ENCODE measurements around the gene PEPD. TPM values are rescaled to one million over a fixed set of nuclear protein-coding genes. Genes with fewer than 3 reads are reported as not detected.

Gene PEPD
- total RNA-seq, 4 donors from 2014 or later: 92.6 to 323 (median 218) TPM

GRCh38 chr19:33518541-33518940 is 3.0 kb downstream of the PEPD start:
- no peak overlapping the region for H3K4me3 ChIP-seq
- no peaks in the 10 kb centered on the region for H3K27me3 ChIP-seq
- in situ Hi-C loops (cut with MboI; ENCODE audit: low pct_ligation_motif_present in 1 of 4, low pct_unique_long_range_greater_than_20kb in 1 of 4, low sequenced_read_pairs in 3 of 4) (no loop called here), intact Hi-C loops (cut with DNase I; ENCODE audit: low total_unique reads) (no loop called here)
- H3K9me3 ChIP-seq: no peaks in the 10 kb centered on the region
- no peak for DNase-seq
- no peaks in the 10 kb centered on the region for H3K36me3 ChIP-seq
- WGBS, 2 donors (ENCODE audit: low coverage in 1 of 2): 75% methylated on average over 4 to 5 of the region's 5 CpGs
- H3K27ac ChIP-seq: no peak overlapping the region
- no peak for TF ChIP-seq CTCF (IDR thresholded peaks at IDR 0.05)
- TF ChIP-seq EP300 (IDR thresholded peaks at IDR 0.05; ENCODE audit: low read depth): no peak
- no peak for TF ChIP-seq POLR2AphosphoS5 (IDR thresholded peaks at IDR 0.05)
- TF ChIP-seq POLR2A (IDR thresholded peaks at IDR 0.05): no peak
- H3K4me1 ChIP-seq: peaks cover 11 to 19% (median 13%) of the 10 kb centered on the region in 4 donors

DNA sequence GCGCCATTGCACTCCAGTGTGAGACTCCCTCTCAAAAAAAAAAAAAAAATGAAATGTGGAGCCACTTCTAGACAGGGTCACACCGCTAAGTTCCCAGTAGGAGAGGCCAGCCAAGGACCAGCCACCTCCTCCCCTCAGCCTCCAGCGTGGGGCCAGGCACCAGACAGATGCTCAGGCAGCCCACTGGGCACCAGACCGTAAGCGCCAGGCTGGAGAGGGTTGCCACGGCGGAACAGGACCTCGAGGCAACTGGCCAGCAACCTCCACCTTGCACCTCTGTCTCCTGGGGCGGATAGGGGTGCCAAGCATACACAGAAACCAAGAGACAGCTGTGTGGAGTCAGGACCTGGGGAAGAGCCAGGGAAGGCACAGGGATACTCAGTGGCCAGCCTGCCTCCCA is 3.7 kb downstream of the PEPD start:
- Histone ChIP-seq H3K4me3 (no peak overlapping the region), H3K27ac (no peak overlapping the region), H3K27me3 (no peaks in the 10 kb centered on the region)

GRCh38 chr19:33515921-33516320 is 5.7 kb downstream of the PEPD start:
- no peak overlapping the region for H3K27ac ChIP-seq
- H3K27me3 ChIP-seq: no peaks in the 10 kb centered on the region
- intact Hi-C loops (cut with DNase I; ENCODE audit: low total_unique reads): no loop called here
- H3K9me3 ChIP-seq: no peaks in the 10 kb centered on the region
- in situ Hi-C loops (cut with MboI; ENCODE audit: low pct_ligation_motif_present in 1 of 4, low pct_unique_long_range_greater_than_20kb in 1 of 4, low sequenced_read_pairs in 3 of 4): no loop called here
- no peak overlapping the region for H3K4me3 ChIP-seq
- peaks cover 6 to 11% (median 9%) of the 10 kb centered on the region in 4 donors for H3K4me1 ChIP-seq
- no peak for DNase-seq
- 40 to 56% methylated on average over 2 to 4 of the region's 4 CpGs for WGBS, 2 donors (ENCODE audit: low coverage in 1 of 2)
- TF ChIP-seq EP300 (IDR thresholded peaks at IDR 0.05; ENCODE audit: low read depth): no peak
- no peak for TF ChIP-seq POLR2AphosphoS5 (IDR thresholded peaks at IDR 0.05)
- TF ChIP-seq CTCF (IDR thresholded peaks at IDR 0.05): no peak
- TF ChIP-seq POLR2A (IDR thresholded peaks at IDR 0.05): no peak
- H3K36me3 ChIP-seq: no peaks in the 10 kb centered on the region

More for the DNA sequence above, 3.7 kb downstream of the PEPD start:
- H3K36me3 ChIP-seq: no peaks in the 10 kb centered on the region
- DNase-seq: no peak
- in situ Hi-C loops (cut with MboI; ENCODE audit: low pct_ligation_motif_present in 1 of 4, low pct_unique_long_range_greater_than_20kb in 1 of 4, low sequenced_read_pairs in 3 of 4): no loop called here
- TF ChIP-seq POLR2AphosphoS5 (IDR thresholded peaks at IDR 0.05): no peak
- 89 to 100% methylated on average over 2 to 9 of the region's 9 CpGs for WGBS, 2 donors (ENCODE audit: low coverage in 1 of 2)
- H3K4me1 ChIP-seq: peaks cover 11 to 19% (median 13%) of the 10 kb centered on the region in 4 donors
- H3K9me3 ChIP-seq: no peaks in the 10 kb centered on the region
- intact Hi-C loops (cut with DNase I; ENCODE audit: low total_unique reads): no loop called here

DNA sequence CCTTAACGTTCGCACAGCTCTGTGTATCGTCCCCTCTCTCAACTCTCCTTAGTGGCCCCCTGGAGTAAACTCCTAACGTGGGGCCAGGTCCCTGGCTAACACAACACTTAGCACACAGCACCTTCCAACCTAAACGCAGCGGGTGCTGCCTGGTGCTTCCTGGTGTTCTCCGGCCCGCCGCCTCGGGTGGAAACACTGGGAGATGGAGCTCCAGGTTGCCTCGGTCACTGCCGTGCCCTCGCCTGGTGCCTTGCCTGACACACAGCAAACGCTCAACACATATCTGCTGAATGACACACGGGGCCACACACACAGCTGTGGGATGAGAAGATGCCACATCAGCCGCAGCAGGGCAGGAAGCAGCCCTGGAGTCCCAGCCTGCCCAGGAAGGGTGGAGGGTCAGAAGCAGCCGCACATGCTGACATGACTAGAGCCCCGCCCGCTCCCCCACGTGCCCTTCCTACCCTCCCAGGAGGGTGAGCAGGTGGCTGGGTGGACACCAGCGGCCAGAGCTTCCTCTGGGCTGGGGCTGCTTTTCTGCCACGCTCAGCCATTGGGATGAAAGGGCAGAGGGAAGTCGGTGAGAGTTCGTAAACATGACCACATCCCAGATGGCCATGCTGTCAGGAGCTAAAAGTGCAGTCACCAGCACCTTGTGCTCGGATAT is 6.6 kb downstream of the PEPD start:
- Histone ChIP-seq H3K36me3 (no peaks in the 10 kb centered on the region), H3K4me3 (no peak overlapping the region), H3K9me3 (no peaks in the 10 kb centered on the region), H3K27ac (no peak overlapping the region), H3K4me1 (peaks cover 0 to 2% (median under 1%) of the 10 kb centered on the region in 4 donors), H3K27me3 (no peaks in the 10 kb centered on the region)
- in situ Hi-C loops (cut with MboI; ENCODE audit: low pct_ligation_motif_present in 1 of 4, low pct_unique_long_range_greater_than_20kb in 1 of 4, low sequenced_read_pairs in 3 of 4): no loop called here
- intact Hi-C loops (cut with DNase I; ENCODE audit: low total_unique reads): no loop called here
- DNase-seq: peak; percentile 49
- no peak for TF ChIP-seq POLR2AphosphoS5 (IDR thresholded peaks at IDR 0.05)
- TF ChIP-seq EP300 (IDR thresholded peaks at IDR 0.05; ENCODE audit: low read depth): no peak
- no peak for TF ChIP-seq POLR2A (IDR thresholded peaks at IDR 0.05)
- TF ChIP-seq CTCF (IDR thresholded peaks at IDR 0.05): no peak
- 68 to 80% methylated on average over 3 to 25 of the region's 25 CpGs for WGBS, 2 donors (ENCODE audit: low coverage in 1 of 2)

GRCh38 chr19:33513424-33513823 is 8.2 kb downstream of the PEPD start:
- no peak overlapping the region for H3K4me3 ChIP-seq
- H3K9me3 ChIP-seq: no peaks in the 10 kb centered on the region
- intact Hi-C loops (cut with DNase I; ENCODE audit: low total_unique reads) (no loop called here), in situ Hi-C loops (cut with MboI; ENCODE audit: low pct_ligation_motif_present in 1 of 4, low pct_unique_long_range_greater_than_20kb in 1 of 4, low sequenced_read_pairs in 3 of 4) (no loop called here)
- WGBS, 2 donors (ENCODE audit: low coverage in 1 of 2): 88 to 90% methylated on average over 4 to 9 of the region's 9 CpGs
- H3K4me1 ChIP-seq: no peaks in the 10 kb centered on the region
- no peak for DNase-seq
- H3K27ac ChIP-seq: no peak overlapping the region
- H3K27me3 ChIP-seq: no peaks in the 10 kb centered on the region
- H3K36me3 ChIP-seq: no peaks in the 10 kb centered on the region
- TF ChIP-seq POLR2AphosphoS5 (IDR thresholded peaks at IDR 0.05) (no peak), POLR2A (IDR thresholded peaks at IDR 0.05) (no peak), CTCF (IDR thresholded peaks at IDR 0.05) (no peak), EP300 (IDR thresholded peaks at IDR 0.05; ENCODE audit: low read depth) (no peak)

Measured in transverse colon (tissue), 4 donors.